CD4-positive, CD25-positive, alpha-beta regulatory T cell (primary cell): Measurements from ENCODE around the gene ROPN1B. TPM values are rescaled to one million over a fixed set of nuclear protein-coding genes. Genes with fewer than 3 reads are reported as not detected.

Experiments used
- ATAC-seq, 2 donors: fragments of 150-1000 bp; cut with Tn5 transposase; one replicate each; pipeline ENCODE4 v1.10.0; 2021; ENCODE audit warnings: low read depth in 2 of 2, moderate number of reproducible peaks in 2 of 2, moderate library complexity in 1 of 2
- DNase-seq, 3 donors: peaks; one replicate each; pipeline versions ENCODE4 v3.0.0 to v3.0.0-alpha.2; 2012 to 2022; ENCODE audit warnings: mixed read lengths in 1 of 3
- H3K27ac ChIP-seq: one replicate; pipeline ENCODE4 v1.7.0; 2013; ENCODE audit warnings: mild to moderate bottlenecking, low read length; ENCODE audit not compliant: insufficient read depth, poor library complexity, severe bottlenecking
- H3K27me3 ChIP-seq: one replicate; pipeline ENCODE4 v1.7.0; 2013; ENCODE audit warnings: low read length; ENCODE audit not compliant: control insufficient read depth, insufficient read depth
- H3K36me3 ChIP-seq: one replicate; pipeline ENCODE4 v1.7.0; 2013; ENCODE audit warnings: mild to moderate bottlenecking, low read length, moderate library complexity; ENCODE audit not compliant: control insufficient read depth, insufficient read depth
- H3K4me1 ChIP-seq: 2 replicates; pipeline ENCODE4 v1.7.0; 2013; ENCODE audit warnings: mild to moderate bottlenecking, low read length; ENCODE audit not compliant: insufficient read depth, control insufficient read depth, poor library complexity, severe bottlenecking
- H3K4me3 ChIP-seq: one replicate; pipeline ENCODE4 v1.7.0; 2013; ENCODE audit warnings: low read depth, mild to moderate bottlenecking, low read length, moderate library complexity
- H3K9me3 ChIP-seq, 2 experiments: 1 replicate in 1 of 2; 2 replicates in 1 of 2; pipeline ENCODE4 v1.7.0; 2013; ENCODE audit warnings: low read length in 2 of 2, mild to moderate bottlenecking in 1 of 2, moderate library complexity in 1 of 2; ENCODE audit not compliant: control insufficient read depth in 2 of 2
- H3K27ac Mint-ChIP-seq, 3 donors: one replicate each; pipeline ENCODE4 v1.8.0; 2020 to 2022; ENCODE audit warnings: mild to moderate bottlenecking in 3 of 3, mixed read lengths in 3 of 3, moderate library complexity in 2 of 3
- H3K27me3 Mint-ChIP-seq: one replicate; pipeline ENCODE4 v1.8.0; 2022; ENCODE audit warnings: mild to moderate bottlenecking, mixed read lengths
- H3K36me3 Mint-ChIP-seq: one replicate; pipeline ENCODE4 v1.8.0; 2020; ENCODE audit warnings: mixed read lengths
- H3K4me1 Mint-ChIP-seq, 4 donors: one replicate each; pipeline ENCODE4 v1.8.0; 2020 to 2022; ENCODE audit warnings: mixed read lengths in 4 of 4, mild to moderate bottlenecking in 1 of 4
- H3K4me3 Mint-ChIP-seq, 4 donors: one replicate each; pipeline ENCODE4 v1.8.0; 2020 to 2022; ENCODE audit warnings: mild to moderate bottlenecking in 4 of 4, mixed read lengths in 4 of 4, moderate library complexity in 3 of 4
- H3K9me3 Mint-ChIP-seq, 7 donors: one replicate each; pipeline ENCODE4 v1.8.0; 2020 to 2022; ENCODE audit warnings: mixed read lengths in 7 of 7, mild to moderate bottlenecking in 3 of 7, moderate library complexity in 2 of 7
- polyA plus RNA-seq, 4 donors: library from polyadenylated mRNA; unstranded; fragments of 300-500 nt; fragmentation: Illumina TruSeq; gene quantifications; one replicate each; pipeline ENCODE4 v1.2.3, GENCODE V29; 2021
- total RNA-seq: library from RNA; stranded (reverse); gene quantifications from one replicate; pipeline ENCODE4 v1.2.3, GENCODE V29; 2022

Gene ROPN1B
- total and polyA plus RNA-seq, 5 donors from 2014 or later: 0.12 TPM; not detected in 4

DNA sequence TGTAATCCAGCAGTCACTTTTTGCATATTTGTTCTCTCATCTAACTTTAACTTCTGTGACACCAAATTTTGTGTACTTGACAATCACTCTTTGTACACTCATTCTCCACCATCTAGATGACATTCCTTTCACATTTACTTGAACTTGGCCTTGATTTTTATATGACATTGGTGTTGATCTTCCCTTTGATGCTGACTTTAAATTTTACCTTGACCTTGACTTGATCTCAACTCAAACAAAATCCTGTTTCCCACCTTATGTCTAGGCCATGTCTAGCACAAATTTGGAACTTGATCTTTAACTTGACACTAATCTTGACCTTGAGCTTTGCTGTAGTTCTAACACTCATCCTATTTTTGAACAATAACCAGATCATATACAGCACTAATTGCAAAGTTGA is 33.2 kb downstream of the ROPN1B start:
- peaks cover 0 to 39% (median 8%) of the 10 kb centered on the region in 7 donors for H3K9me3 Mint-ChIP-seq
- no peak for ATAC-seq
- H3K4me3 Mint-ChIP-seq: no peak overlapping the region

DNA sequence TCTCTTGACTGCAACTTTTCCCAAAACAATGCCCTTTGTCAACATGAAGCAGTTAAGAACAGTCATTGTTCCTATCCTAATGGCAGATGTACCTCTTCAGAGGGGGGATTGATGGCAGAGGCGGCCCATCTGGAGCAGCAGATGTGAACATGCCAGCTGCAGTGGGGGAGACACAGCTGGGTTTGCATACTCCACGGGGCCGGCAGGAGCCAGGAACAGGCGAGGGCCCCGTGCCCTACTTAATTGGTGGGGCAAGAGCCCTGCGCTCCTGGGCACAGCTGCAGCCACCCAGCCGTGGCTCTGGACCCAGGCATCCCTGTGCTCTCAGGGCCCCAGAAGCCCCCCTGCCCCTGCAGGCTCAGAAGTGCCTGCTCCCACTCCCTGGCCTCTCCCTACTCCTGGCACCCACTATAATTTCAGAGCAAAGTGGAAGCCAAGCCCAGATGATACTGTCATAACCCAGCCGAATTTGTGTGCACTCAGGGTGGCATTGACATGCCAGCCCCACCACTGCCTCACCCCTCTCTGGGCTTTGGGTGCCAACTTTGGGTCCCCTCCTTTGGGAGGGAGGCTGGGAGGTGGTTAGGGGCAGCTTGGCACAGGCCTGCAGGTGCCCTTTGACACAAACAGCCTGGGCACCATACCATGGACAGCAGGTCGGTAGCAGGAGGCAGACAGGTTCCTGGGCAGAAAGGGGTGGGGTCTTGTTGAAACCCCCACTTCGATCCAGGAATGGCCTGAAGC is 34.6 kb downstream of the ROPN1B start:
- ATAC-seq (no peak), DNase-seq (no peak)
- no peak overlapping the region for H3K27ac Mint-ChIP-seq
- no peaks in the 10 kb centered on the region for H3K27me3 Mint-ChIP-seq
- H3K9me3 Mint-ChIP-seq: peaks cover 0 to 31% (median 8%) of the 10 kb centered on the region in 7 donors
- H3K36me3 Mint-ChIP-seq: peaks cover 27% of the 10 kb centered on the region
- H3K27ac ChIP-seq: no peak overlapping the region
- H3K27me3 ChIP-seq: no peaks in the 10 kb centered on the region
- no peak overlapping the region for H3K4me3 Mint-ChIP-seq
- H3K9me3 ChIP-seq: peaks cover 0 to 2% of the 10 kb centered on the region in 2 experiments
- no peaks in the 10 kb centered on the region for H3K4me1 ChIP-seq
- no peak overlapping the region for H3K4me3 ChIP-seq
- peaks cover 0 to 4% (median 0%) of the 10 kb centered on the region in 4 donors for H3K4me1 Mint-ChIP-seq
- peaks cover 21% of the 10 kb centered on the region for H3K36me3 ChIP-seq

More for the DNA sequence above, 33.2 kb downstream of the ROPN1B start:
- peaks cover 20% of the 10 kb centered on the region for H3K36me3 Mint-ChIP-seq
- H3K36me3 ChIP-seq: peaks cover 10% of the 10 kb centered on the region
- H3K27ac Mint-ChIP-seq: no peak overlapping the region
- no peaks in the 10 kb centered on the region for H3K27me3 Mint-ChIP-seq
- no peak overlapping the region for H3K4me3 ChIP-seq
- no peaks in the 10 kb centered on the region for H3K4me1 ChIP-seq
- DNase-seq: no peak
- peaks cover 0 to 4% (median 0%) of the 10 kb centered on the region in 4 donors for H3K4me1 Mint-ChIP-seq
- peaks cover 0 to 2% of the 10 kb centered on the region in 2 experiments for H3K9me3 ChIP-seq
- H3K27ac ChIP-seq: no peak overlapping the region
- no peaks in the 10 kb centered on the region for H3K27me3 ChIP-seq

DNA sequence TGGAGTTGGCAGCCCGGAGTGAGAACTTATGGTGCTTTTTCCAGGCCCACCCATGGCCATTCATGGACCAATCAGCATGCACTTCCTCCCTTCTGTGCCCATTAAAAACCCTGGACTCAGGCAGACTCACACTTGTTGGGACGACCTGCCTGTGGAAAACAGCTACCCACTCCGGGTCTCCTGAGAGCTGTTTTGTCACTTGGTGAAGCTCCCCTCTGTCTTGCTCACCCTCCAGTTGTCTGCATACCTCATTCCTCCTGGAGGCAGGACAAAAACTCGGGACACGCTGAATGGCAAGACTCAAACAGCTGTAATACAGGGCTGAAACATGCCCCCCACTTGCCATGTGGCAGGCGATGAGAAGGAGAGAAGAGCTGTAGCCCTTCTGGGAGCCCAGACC is 35.2 kb downstream of the ROPN1B start:
- ATAC-seq (no peak), DNase-seq (no peak)
- no peak overlapping the region for H3K4me3 ChIP-seq
- no peak overlapping the region for H3K27ac Mint-ChIP-seq
- peaks cover 0 to 4% (median 0%) of the 10 kb centered on the region in 4 donors for H3K4me1 Mint-ChIP-seq
- no peak overlapping the region for H3K4me3 Mint-ChIP-seq
- peaks cover 0 to 27% (median 5%) of the 10 kb centered on the region in 7 donors for H3K9me3 Mint-ChIP-seq
- no peak overlapping the region for H3K27ac ChIP-seq
- H3K36me3 ChIP-seq: peaks cover 25% of the 10 kb centered on the region
- H3K9me3 ChIP-seq: peaks cover 0 to 2% of the 10 kb centered on the region in 2 experiments
- no peaks in the 10 kb centered on the region for H3K27me3 ChIP-seq
- H3K27me3 Mint-ChIP-seq: no peaks in the 10 kb centered on the region
- H3K4me1 ChIP-seq: no peaks in the 10 kb centered on the region
- H3K36me3 Mint-ChIP-seq: peaks cover 33% of the 10 kb centered on the region

DNA sequence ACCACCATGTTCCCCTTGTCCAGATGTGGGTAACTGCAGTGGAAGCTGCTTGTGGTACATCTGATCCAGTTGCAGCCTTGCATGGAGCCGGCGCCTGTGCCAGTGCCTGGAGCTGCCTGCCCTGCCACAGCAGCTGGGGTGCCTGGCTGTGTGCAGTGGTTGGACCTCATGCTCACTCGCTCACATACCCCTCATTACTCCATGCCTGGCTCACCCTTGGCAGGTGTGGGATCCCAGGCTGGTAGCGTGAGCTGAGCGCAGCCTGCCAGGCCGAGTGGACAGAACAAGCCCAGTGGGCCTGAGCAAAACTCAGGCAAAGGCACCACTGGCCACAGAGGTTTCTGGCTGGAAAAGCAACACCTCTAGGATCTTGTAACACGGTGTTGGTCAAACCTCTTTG is 35.7 kb downstream of the ROPN1B start:
- no peaks in the 10 kb centered on the region for H3K4me1 ChIP-seq
- no peaks in the 10 kb centered on the region for H3K27me3 Mint-ChIP-seq
- no peak overlapping the region for H3K4me3 Mint-ChIP-seq
- DNase-seq (no peak), ATAC-seq (no peak)
- no peak overlapping the region for H3K27ac Mint-ChIP-seq
- H3K9me3 Mint-ChIP-seq: peaks cover 0 to 24% (median 3%) of the 10 kb centered on the region in 7 donors
- no peaks in the 10 kb centered on the region for H3K27me3 ChIP-seq
- no peak overlapping the region for H3K4me3 ChIP-seq
- peaks cover 35% of the 10 kb centered on the region for H3K36me3 Mint-ChIP-seq
- H3K9me3 ChIP-seq: peaks cover 0 to under 1% of the 10 kb centered on the region in 2 experiments
- peaks cover 0 to 4% (median 2%) of the 10 kb centered on the region in 4 donors for H3K4me1 Mint-ChIP-seq
- no peak overlapping the region for H3K27ac ChIP-seq
- H3K36me3 ChIP-seq: peaks cover 27% of the 10 kb centered on the region

DNA sequence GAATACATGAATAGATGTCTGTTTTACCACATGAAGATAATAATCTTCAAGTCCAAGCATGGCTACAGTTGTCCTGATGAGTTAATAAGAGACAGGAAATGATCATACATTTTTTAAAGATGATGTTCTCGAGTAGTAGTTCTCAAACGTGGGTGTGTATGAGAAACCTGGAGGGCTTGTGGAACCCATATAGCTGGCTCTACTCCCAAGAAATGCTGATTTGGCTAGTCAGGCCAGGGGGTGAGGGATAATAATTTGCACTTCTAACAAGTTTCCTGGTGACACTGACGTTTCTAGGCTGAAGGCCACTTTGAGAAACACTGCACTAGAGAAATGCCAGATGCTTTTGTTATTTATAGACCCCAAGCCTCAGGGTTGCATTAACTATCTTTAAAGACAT is 37.0 kb downstream of the ROPN1B start:
- no peak for ATAC-seq

DNA sequence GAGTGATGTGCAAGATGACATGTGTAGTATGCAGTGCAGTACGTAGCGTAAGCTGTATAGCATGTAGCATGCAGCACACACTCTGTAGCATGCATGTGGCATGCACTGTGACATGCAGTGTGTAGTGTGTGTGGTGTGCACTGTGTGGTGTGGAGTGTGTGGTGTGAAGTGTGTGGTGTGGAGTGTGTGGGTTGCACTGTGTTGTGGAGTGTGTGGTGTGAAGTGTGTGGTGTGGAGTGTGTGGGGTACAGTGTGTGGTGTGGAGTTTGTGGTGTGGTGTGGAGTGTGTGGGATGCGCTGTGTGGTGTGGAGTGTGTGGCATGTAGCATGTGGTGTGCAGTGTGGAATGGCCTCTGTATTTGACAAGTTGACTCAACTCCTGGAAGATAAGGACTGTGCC is 39.2 kb downstream of the ROPN1B start:
- H3K27me3 ChIP-seq: no peaks in the 10 kb centered on the region
- peaks cover 56% of the 10 kb centered on the region for H3K36me3 ChIP-seq
- H3K4me3 ChIP-seq: no peak overlapping the region
- H3K4me1 ChIP-seq: no peaks in the 10 kb centered on the region
- no peak overlapping the region for H3K27ac ChIP-seq
- peak overlapping the region in 1 of 3 donors; percentile 1 for H3K27ac Mint-ChIP-seq
- H3K9me3 Mint-ChIP-seq: peaks cover 0 to 6% (median 0%) of the 10 kb centered on the region in 7 donors
- DNase-seq (no peak), ATAC-seq (no peak)
- no peak overlapping the region for H3K4me3 Mint-ChIP-seq
- no peaks in the 10 kb centered on the region for H3K27me3 Mint-ChIP-seq
- no peaks in the 10 kb centered on the region for H3K9me3 ChIP-seq
- peaks cover 65% of the 10 kb centered on the region for H3K36me3 Mint-ChIP-seq
- peaks cover 0 to 4% (median 4%) of the 10 kb centered on the region in 4 donors for H3K4me1 Mint-ChIP-seq

More for the DNA sequence above, 37.0 kb downstream of the ROPN1B start:
- peaks cover 0 to 4% (median 2%) of the 10 kb centered on the region in 4 donors for H3K4me1 Mint-ChIP-seq
- H3K27ac Mint-ChIP-seq: peak overlapping the region in 1 of 3 donors; percentile 5
- peak overlapping the region in 1 of 4 donors; percentile 48 for H3K4me3 Mint-ChIP-seq
- Histone ChIP-seq H3K27ac (no peak overlapping the region), H3K27me3 (no peaks in the 10 kb centered on the region), H3K36me3 (peaks cover 38% of the 10 kb centered on the region), H3K4me3 (no peak overlapping the region), H3K4me1 (no peaks in the 10 kb centered on the region), H3K9me3 (no peaks in the 10 kb centered on the region)
- peaks cover 42% of the 10 kb centered on the region for H3K36me3 Mint-ChIP-seq
- H3K9me3 Mint-ChIP-seq: peaks cover 0 to 19% (median 3%) of the 10 kb centered on the region in 7 donors
- no peak for DNase-seq
- H3K27me3 Mint-ChIP-seq: no peaks in the 10 kb centered on the region

DNA sequence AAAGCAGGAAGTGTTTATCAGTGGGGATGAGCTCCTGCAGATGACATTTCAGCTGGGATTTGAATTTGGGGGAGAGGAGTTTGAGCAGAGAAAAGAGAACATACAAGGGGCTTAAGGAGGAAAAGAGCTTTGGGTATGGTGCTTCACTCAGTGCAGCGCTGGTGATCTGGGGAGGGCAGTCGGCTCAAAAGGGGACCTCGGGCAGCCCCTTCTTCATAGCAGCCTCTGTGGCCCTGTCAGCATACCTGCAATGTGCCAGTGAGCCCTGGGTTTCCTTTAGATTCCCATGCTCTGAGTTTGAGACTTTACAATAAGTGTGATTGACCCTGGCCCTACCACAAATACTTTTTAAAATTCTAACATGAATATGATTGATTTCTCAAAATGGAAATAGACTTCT is 40.2 kb downstream of the ROPN1B start:
- peaks cover 63% of the 10 kb centered on the region for H3K36me3 ChIP-seq
- no peaks in the 10 kb centered on the region for H3K27me3 Mint-ChIP-seq
- H3K9me3 Mint-ChIP-seq: peaks cover 0 to 5% (median 0%) of the 10 kb centered on the region in 7 donors

More for the DNA sequence above, 40.2 kb downstream of the ROPN1B start:
- Histone ChIP-seq H3K27ac (no peak overlapping the region), H3K9me3 (no peaks in the 10 kb centered on the region), H3K4me1 (no peaks in the 10 kb centered on the region), H3K4me3 (no peak overlapping the region), H3K27me3 (no peaks in the 10 kb centered on the region)
- Mint-ChIP-seq H3K4me3 (no peak overlapping the region), H3K36me3 (peaks cover 73% of the 10 kb centered on the region), H3K4me1 (peaks cover 0 to 4% (median 4%) of the 10 kb centered on the region in 4 donors), H3K27ac (no peak overlapping the region)
- no peak for ATAC-seq
- no peak for DNase-seq
